ENCODE results near the gene CD8B2. TPM values are rescaled to one million over a fixed set of nuclear protein-coding genes. Genes with fewer than 3 reads are reported as not detected.
"Not testable (repeated sequence)": the region's sequence is repeated elsewhere in the genome, so short reads cannot be mapped to it uniquely, and the experiment has no call there.

The CD8B2 gene
- total and polyA plus RNA-seq, 4 donors, result 0.13 TPM; not detected in 3

DNA sequence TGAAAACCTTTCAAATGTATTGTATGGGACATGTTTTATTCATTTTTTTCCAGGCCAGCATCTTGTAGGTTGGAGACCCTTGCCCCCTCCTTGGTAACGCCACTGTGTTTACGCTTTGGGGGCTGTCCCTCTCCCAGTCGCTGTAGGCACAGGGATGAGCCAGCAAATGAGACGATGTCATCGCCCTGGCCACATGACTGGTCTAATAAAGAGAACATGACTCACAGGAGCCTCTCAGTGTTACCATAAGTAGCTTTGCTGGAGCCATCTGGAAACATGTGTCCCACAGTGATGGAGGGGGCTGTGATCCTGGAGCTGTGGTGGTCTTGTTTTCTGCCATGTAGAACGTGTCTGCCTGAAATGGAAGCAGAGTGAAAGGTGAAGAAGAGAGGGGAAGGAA is 78.9 kb downstream of the CD8B2 start:
- peaks cover 0 to 32% (median 11%) of the 10 kb centered on the region in 5 donors for H3K4me1 ChIP-seq (ENCODE audit: control insufficient read depth in 5 of 5, insufficient read depth in 5 of 5, low read length in 5 of 5)

DNA sequence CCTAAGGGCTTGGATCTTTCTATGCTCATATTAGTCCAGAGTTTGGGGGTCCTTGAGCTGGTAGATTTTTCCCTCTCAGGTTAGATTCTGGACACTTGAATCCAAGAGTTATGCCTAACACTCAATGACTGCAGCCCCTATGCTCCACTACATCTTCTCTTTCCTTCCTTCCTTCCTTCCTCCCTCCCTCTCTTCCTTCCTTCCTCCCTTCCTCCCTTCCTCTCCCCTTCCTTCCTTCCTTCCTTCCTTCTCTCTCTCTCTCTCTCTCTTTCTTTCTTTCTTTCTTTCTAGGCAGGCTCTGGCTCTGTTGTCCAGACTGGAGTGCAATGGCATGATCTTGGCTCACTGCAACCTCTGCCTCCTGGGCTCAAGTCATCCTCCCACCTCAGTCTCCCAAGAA is 79.3 kb downstream of the CD8B2 start:
- H3K9ac ChIP-seq (ENCODE audit: insufficient read depth in 1 of 2, low read length in 2 of 2); H3K36me3 ChIP-seq (ENCODE audit: control insufficient read depth in 4 of 4, insufficient read depth in 4 of 4, low read length in 4 of 4); H3K4me3 ChIP-seq; H3K9me3 ChIP-seq (ENCODE audit: control insufficient read depth in 4 of 4, insufficient read depth in 3 of 4, low read length in 3 of 4); DNase-seq; ATAC-seq (ENCODE audit: insufficient read depth, low FRiP score); H3K27ac ChIP-seq (ENCODE audit: low read depth in 1 of 2, low read length in 1 of 2); H3K27me3 ChIP-seq (ENCODE audit: control insufficient read depth in 3 of 3, insufficient read depth in 3 of 3, low read length in 2 of 3): not testable (repeated sequence)
- H3K4me1 ChIP-seq (ENCODE audit: control insufficient read depth in 5 of 5, insufficient read depth in 5 of 5, low read length in 5 of 5), result peaks cover 0 to 29% (median 11%) of the 10 kb centered on the region in 5 donors

More for the DNA sequence above, 78.9 kb downstream of the CD8B2 start:
- Histone ChIP-seq H3K9me3 (ENCODE audit: control insufficient read depth in 4 of 4, insufficient read depth in 3 of 4, low read length in 3 of 4) (peaks cover 0 to 3% (median 0%) of the 10 kb centered on the region in 4 donors), H3K27me3 (ENCODE audit: control insufficient read depth in 3 of 3, insufficient read depth in 3 of 3, low read length in 2 of 3) (no peaks in the 10 kb centered on the region), H3K27ac (ENCODE audit: low read depth in 1 of 2, low read length in 1 of 2) (no peak overlapping the region), H3K9ac (ENCODE audit: insufficient read depth in 1 of 2, low read length in 2 of 2) (no peak overlapping the region), H3K36me3 (ENCODE audit: control insufficient read depth in 4 of 4, insufficient read depth in 4 of 4, low read length in 4 of 4) (no peaks in the 10 kb centered on the region), H3K4me3 (no peak overlapping the region)
- ATAC-seq (ENCODE audit: insufficient read depth, low FRiP score) (no peak), DNase-seq (no peak)
- TF ChIP-seq, protein P1, sequence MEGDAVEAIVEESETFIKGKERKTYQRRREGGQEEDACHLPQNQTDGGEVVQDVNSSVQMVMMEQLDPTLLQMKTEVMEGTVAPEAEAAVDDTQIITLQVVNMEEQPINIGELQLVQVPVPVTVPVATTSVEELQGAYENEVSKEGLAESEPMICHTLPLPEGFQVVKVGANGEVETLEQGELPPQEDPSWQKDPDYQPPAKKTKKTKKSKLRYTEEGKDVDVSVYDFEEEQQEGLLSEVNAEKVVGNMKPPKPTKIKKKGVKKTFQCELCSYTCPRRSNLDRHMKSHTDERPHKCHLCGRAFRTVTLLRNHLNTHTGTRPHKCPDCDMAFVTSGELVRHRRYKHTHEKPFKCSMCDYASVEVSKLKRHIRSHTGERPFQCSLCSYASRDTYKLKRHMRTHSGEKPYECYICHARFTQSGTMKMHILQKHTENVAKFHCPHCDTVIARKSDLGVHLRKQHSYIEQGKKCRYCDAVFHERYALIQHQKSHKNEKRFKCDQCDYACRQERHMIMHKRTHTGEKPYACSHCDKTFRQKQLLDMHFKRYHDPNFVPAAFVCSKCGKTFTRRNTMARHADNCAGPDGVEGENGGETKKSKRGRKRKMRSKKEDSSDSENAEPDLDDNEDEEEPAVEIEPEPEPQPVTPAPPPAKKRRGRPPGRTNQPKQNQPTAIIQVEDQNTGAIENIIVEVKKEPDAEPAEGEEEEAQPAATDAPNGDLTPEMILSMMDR (IDR thresholded peaks at IDR 0.05; ENCODE audit: control extremely low read depth, extremely low read depth), result no peak
- 66 to 78% methylated on average over 6 of the region's 6 CpGs for WGBS, 2 donors

DNA sequence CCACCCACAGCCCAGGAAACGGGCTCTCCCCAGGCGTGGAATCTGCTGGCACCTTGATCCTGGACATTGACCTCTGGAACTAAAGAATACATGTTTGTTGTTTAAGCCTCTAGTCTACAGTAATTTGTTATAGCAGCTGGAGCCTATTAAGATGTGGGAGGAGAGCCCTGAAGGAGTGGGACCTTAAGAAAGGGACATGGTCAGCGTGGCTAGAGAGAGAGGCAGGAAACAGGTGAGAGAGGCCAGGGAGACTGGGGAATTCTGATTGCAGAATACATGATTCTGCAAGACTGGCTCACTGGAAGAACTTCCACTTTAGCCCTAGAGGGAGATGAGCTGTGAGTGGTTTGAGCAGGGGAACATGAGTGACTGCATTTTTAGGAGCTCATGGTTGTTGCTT is 83.2 kb downstream of the CD8B2 start:
- no peaks in the 10 kb centered on the region for H3K4me1 ChIP-seq (ENCODE audit: control insufficient read depth in 5 of 5, insufficient read depth in 5 of 5, low read length in 5 of 5)
- no peak overlapping the region for H3K27ac ChIP-seq (ENCODE audit: low read depth in 1 of 2, low read length in 1 of 2)
- H3K4me3 ChIP-seq, result no peak overlapping the region
- 73 to 79% methylated on average over 3 of the region's 3 CpGs for WGBS, 2 donors
- ATAC-seq (ENCODE audit: insufficient read depth, low FRiP score), result no peak
- TF ChIP-seq, protein P1 (IDR thresholded peaks at IDR 0.05; ENCODE audit: control extremely low read depth, extremely low read depth), result no peak
- DNase-seq, result no peak
- H3K9me3 ChIP-seq (ENCODE audit: control insufficient read depth in 4 of 4, insufficient read depth in 3 of 4, low read length in 3 of 4), result no peaks in the 10 kb centered on the region
- no peaks in the 10 kb centered on the region for H3K36me3 ChIP-seq (ENCODE audit: control insufficient read depth in 4 of 4, insufficient read depth in 4 of 4, low read length in 4 of 4)
- H3K27me3 ChIP-seq (ENCODE audit: control insufficient read depth in 3 of 3, insufficient read depth in 3 of 3, low read length in 2 of 3), result no peaks in the 10 kb centered on the region
- H3K9ac ChIP-seq (ENCODE audit: insufficient read depth in 1 of 2, low read length in 2 of 2), result no peak overlapping the region

Other genes starting within 250 kb of the CD8B2 start
- gene RGPD3, start 19.0 kb upstream of the CD8B2 start, total RNA-seq, result under 1 TPM; 0.09 to 0.71 TPM
- under 1 TPM; 0.14 to 0.20 TPM for gene RGPD3, start 19.0 kb upstream of the CD8B2 start, polyA plus RNA-seq